Transverse colon (tissue), 4 donors: ENCODE measurements around the gene PTTG1. TPM values are rescaled to one million over a fixed set of nuclear protein-coding genes. Genes with fewer than 3 reads are reported as not detected.

Source experiments
- DNase-seq: peaks from one replicate; pipeline ENCODE4 v3.0.0-alpha.2; 2019
- H3K27ac ChIP-seq, 4 donors: fragments of 200-600 bp; sonication (generic); 2 replicates each; pipeline ENCODE4 v1.5.1; 2016 to 2018; ENCODE audit warnings: inconsistent platforms in 4 of 4
- H3K27me3 ChIP-seq: fragments of 200-600 bp; sonication (generic); 2 replicates; pipeline ENCODE4 v1.5.1; 2017; ENCODE audit warnings: inconsistent platforms
- H3K36me3 ChIP-seq, 4 donors: fragments of 200-600 bp; sonication (generic); 2 replicates each; pipeline ENCODE4 v1.5.1; 2017 to 2019; ENCODE audit warnings: inconsistent platforms in 4 of 4
- H3K4me1 ChIP-seq, 4 donors: fragments of 200-600 bp; sonication (generic); 2 replicates each; pipeline ENCODE4 v1.5.1; 2017 to 2020; ENCODE audit warnings: inconsistent platforms in 4 of 4
- H3K4me3 ChIP-seq, 4 donors: fragments of 200-600 bp; sonication (generic); 1 replicate in 1 of 4; 2 replicates in 3 of 4; pipeline versions ENCODE4 v1.5.1 to v1.6.1; 2017 to 2019; ENCODE audit warnings: inconsistent platforms in 4 of 4
- H3K9me3 ChIP-seq, 2 donors: fragments of 200-600 bp; sonication (generic); 2 replicates each; pipeline ENCODE4 v1.5.1; 2017 to 2019; ENCODE audit warnings: inconsistent platforms in 2 of 2
- CTCF ChIP-seq, 5 experiments: fragments of 200-600 bp in 3 of 5; fragments of 450-650 bp in 2 of 5; sonication (generic) in 3 of 5; IDR thresholded peaks; 1 replicate in 2 of 5; 2 replicates in 3 of 5; pipeline ENCODE4 v1.5.1; 2016 to 2017; ENCODE audit warnings: antibody characterized with exemption in 5 of 5, inconsistent platforms in 3 of 5, mild to moderate bottlenecking in 2 of 5, moderate library complexity in 1 of 5
- EP300 ChIP-seq: sonication (generic); formaldehyde crosslinking; IDR thresholded peaks from one replicate; pipeline ENCODE4 v1.6.1; 2017; ENCODE audit warnings: antibody characterized with exemption, low read depth
- POLR2A ChIP-seq: fragments of 450-650 bp; IDR thresholded peaks from one replicate; pipeline ENCODE4 v1.6.1; 2016; ENCODE audit warnings: antibody characterized with exemption, mild to moderate bottlenecking, moderate library complexity
- POLR2AphosphoS5 ChIP-seq, 3 donors: sonication (generic); formaldehyde crosslinking; IDR thresholded peaks; one replicate each; pipeline ENCODE4 v1.6.1; 2016; ENCODE audit warnings: antibody characterized with exemption in 3 of 3
- WGBS, 2 donors: methylation state at CpG; one replicate each; pipeline ENCODE4 v1.1.5; 2018; ENCODE audit warnings: low coverage in 1 of 2; 5-methylcytosine and 5-hydroxymethylcytosine counted together
- in situ Hi-C, 4 donors: fragments of 200-750 bp; cut with MboI; loops; one replicate each; pipeline versions ENCODE4 v1.15.0 to v1.15.1; 2017; ENCODE audit warnings: low sequenced_read_pairs in 3 of 4, low pct_ligation_motif_present in 1 of 4, low pct_unique_long_range_greater_than_20kb in 1 of 4
- intact Hi-C: fragments of 100-400 bp; cut with DNase I; formaldehyde crosslinking; loops from one replicate; pipeline ENCODE4 v1.15.1; 2023; ENCODE audit warnings: low total_unique reads
- total RNA-seq, 4 donors: library from RNA; depleted of rRNA; stranded (reverse); fragments of >200 nt; gene quantifications; one replicate each; pipeline ENCODE4 v1.1.0, GENCODE V29; 2016

PTTG1 gene
- total RNA-seq, 4 donors from 2014 or later = 6.4 to 41.1 (median 15.2) TPM

GRCh38 chr5:160427607-160428006 is 6.0 kb downstream of the PTTG1 start:
- in situ Hi-C loops (loop anchor here in 1 of 4 donors (25.0 kb wide), 1 partner anchor 185 kb away; no protein-coding TSS in a partner anchor), intact Hi-C loops (no loop called here)
- no peaks in the 10 kb centered on the region for H3K9me3 ChIP-seq
- no peaks in the 10 kb centered on the region for H3K36me3 ChIP-seq
- no peak for DNase-seq
- WGBS, 2 donors = 89 to 100% methylated on average over 2 to 4 of the region's 4 CpGs
- H3K4me3 ChIP-seq = no peak overlapping the region
- H3K27me3 ChIP-seq = no peaks in the 10 kb centered on the region
- no peak overlapping the region for H3K27ac ChIP-seq
- peaks cover 0 to 3% (median 0%) of the 10 kb centered on the region in 4 donors for H3K4me1 ChIP-seq
- no peak for TF ChIP-seq POLR2A
- TF ChIP-seq POLR2AphosphoS5 (IDR thresholded peaks at IDR 0.05) = no peak
- TF ChIP-seq CTCF (IDR thresholded peaks at IDR 0.05) = no peak
- TF ChIP-seq EP300 = no peak

- WGBS, 2 donors = 84% methylated on average over 4 of the region's 4 CpGs; no CpG with 5 or more reads in 1 of the 2 donors
- in situ Hi-C loops = loop anchor here in 1 of 4 donors (25.0 kb wide), 1 partner anchor 180 kb away; no protein-coding TSS in a partner anchor
- no peak overlapping the region for H3K27ac ChIP-seq
- no peak for DNase-seq
- no peak overlapping the region for H3K4me3 ChIP-seq
- no peaks in the 10 kb centered on the region for H3K4me1 ChIP-seq
- TF ChIP-seq POLR2AphosphoS5 (IDR thresholded peaks at IDR 0.05) (no peak), CTCF (IDR thresholded peaks at IDR 0.05) (no peak), EP300 (no peak), POLR2A (no peak)
- H3K27me3 ChIP-seq = no peaks in the 10 kb centered on the region
- intact Hi-C loops = no loop called here
- H3K9me3 ChIP-seq = no peaks in the 10 kb centered on the region
- H3K36me3 ChIP-seq = no peaks in the 10 kb centered on the region
Observed at GRCh38 chr5:160432196-160432595, 10.5 kb downstream of the PTTG1 start.

GRCh38 chr5:160432787-160433186 is 11.1 kb downstream of the PTTG1 start:
- 89 to 100% methylated on average over 1 to 7 of the region's 7 CpGs for WGBS, 2 donors
- Histone ChIP-seq H3K27me3 (no peaks in the 10 kb centered on the region), H3K36me3 (no peaks in the 10 kb centered on the region), H3K4me1 (no peaks in the 10 kb centered on the region), H3K4me3 (no peak overlapping the region), H3K9me3 (no peaks in the 10 kb centered on the region), H3K27ac (no peak overlapping the region)
- intact Hi-C loops = no loop called here
- TF ChIP-seq POLR2AphosphoS5 (IDR thresholded peaks at IDR 0.05) (no peak), POLR2A (no peak), EP300 (no peak), CTCF (IDR thresholded peaks at IDR 0.05) (no peak)
- in situ Hi-C loops = loop anchor here in 1 of 4 donors (25.0 kb wide), 1 partner anchor 180 kb away; no protein-coding TSS in a partner anchor
- DNase-seq = no peak

GRCh38 chr5:160434022-160434531 is 12.4 kb downstream of the PTTG1 start:
- DNase-seq = no peak
- Histone ChIP-seq H3K27me3 (no peaks in the 10 kb centered on the region), H3K4me3 (no peak overlapping the region), H3K36me3 (no peaks in the 10 kb centered on the region), H3K4me1 (peaks cover 0 to 9% (median 5%) of the 10 kb centered on the region in 4 donors), H3K9me3 (no peaks in the 10 kb centered on the region), H3K27ac (no peak overlapping the region)
- in situ Hi-C loops (loop anchor here in 1 of 4 donors (25.0 kb wide), 1 partner anchor 178 kb away; no protein-coding TSS in a partner anchor), intact Hi-C loops (no loop called here)
- TF ChIP-seq CTCF (IDR thresholded peaks at IDR 0.05) (no peak), POLR2AphosphoS5 (IDR thresholded peaks at IDR 0.05) (no peak), POLR2A (no peak), EP300 (no peak)
- 60 to 68% methylated on average over 2 to 9 of the region's 9 CpGs for WGBS, 2 donors
